ENCODE measurements around the gene WDR45B. TPM values are rescaled to one million over a fixed set of nuclear protein-coding genes. Genes with fewer than 3 reads are reported as not detected.
A peak's percentile ranks its signal among the peaks of the same experiment; 100 is the strongest.

WDR45B gene
- total RNA-seq, 4 donors from 2014 or later: 68.1 to 111 (median 83.2) TPM

DNA sequence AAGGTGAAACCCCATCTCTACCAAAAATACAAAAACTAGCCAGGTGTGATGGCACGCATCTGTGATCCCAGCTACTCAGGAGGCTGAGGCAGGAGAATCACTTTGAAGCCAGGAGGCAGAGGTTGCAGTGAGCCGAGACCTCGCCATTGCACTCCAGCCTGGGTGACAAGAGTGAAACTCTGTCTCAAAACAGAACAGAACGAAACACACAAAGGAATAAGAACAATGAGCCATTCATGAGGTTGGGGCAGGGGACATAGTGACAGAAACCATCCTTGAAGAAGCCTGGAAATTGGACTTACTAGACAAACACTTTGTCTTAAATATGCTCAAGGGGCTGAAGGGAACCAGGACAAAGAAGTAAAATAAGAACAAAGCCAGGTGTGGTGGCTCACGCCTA lies 39.4 kb downstream of the WDR45B start:
- intact Hi-C loops (cut with DNase I; ENCODE audit: low total_unique reads): no loop called here
- no peak for DNase-seq (ENCODE audit: low spot score in 2 of 2)
- TF ChIP-seq, protein P1, sequence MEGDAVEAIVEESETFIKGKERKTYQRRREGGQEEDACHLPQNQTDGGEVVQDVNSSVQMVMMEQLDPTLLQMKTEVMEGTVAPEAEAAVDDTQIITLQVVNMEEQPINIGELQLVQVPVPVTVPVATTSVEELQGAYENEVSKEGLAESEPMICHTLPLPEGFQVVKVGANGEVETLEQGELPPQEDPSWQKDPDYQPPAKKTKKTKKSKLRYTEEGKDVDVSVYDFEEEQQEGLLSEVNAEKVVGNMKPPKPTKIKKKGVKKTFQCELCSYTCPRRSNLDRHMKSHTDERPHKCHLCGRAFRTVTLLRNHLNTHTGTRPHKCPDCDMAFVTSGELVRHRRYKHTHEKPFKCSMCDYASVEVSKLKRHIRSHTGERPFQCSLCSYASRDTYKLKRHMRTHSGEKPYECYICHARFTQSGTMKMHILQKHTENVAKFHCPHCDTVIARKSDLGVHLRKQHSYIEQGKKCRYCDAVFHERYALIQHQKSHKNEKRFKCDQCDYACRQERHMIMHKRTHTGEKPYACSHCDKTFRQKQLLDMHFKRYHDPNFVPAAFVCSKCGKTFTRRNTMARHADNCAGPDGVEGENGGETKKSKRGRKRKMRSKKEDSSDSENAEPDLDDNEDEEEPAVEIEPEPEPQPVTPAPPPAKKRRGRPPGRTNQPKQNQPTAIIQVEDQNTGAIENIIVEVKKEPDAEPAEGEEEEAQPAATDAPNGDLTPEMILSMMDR (IDR thresholded peaks at IDR 0.05): no peak
- no peak for TF ChIP-seq POLR2A (IDR thresholded peaks at IDR 0.05)
- H3K4me3 ChIP-seq (ENCODE audit: low read depth, poor library complexity, severe bottlenecking): no peak overlapping the region
- WGBS, 2 donors: 66 to 70% methylated on average over 5 of the region's 5 CpGs

DNA sequence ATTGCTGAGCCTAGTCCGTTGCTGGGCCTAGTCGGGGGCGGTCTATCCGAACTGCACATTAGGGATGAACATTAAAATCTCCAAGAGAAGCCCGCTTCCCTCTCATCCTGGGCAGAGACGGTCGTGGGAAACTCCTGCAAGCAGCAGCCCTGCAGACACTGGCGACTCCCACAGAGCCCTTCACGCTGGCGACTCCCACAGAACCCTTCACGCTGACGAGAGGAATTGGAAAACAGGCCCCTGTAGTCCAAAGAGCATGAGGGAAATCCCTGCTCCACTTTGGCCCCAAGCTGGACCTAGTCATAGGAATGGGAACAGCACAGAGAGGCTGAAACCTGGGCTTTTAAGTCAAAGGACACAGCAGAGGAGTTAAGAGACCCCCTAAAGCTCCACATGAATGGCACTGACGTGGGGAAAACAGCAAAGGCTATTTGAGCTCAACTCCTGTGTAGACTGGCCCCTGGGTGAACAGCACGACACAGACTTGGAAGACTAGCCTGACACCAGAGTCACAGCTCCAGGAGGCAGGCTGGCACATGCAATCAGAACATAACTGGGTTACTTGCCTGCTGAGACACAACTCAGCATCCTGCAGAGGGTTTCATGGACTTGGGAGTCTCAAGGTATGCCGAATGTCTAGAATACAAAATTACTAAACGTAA lies 42.2 kb downstream of the WDR45B start:
- no peak overlapping the region for H3K4me3 ChIP-seq (ENCODE audit: low read depth, poor library complexity, severe bottlenecking)
- no peak for TF ChIP-seq POLR2A (IDR thresholded peaks at IDR 0.05)
- TF ChIP-seq, protein P1 (IDR thresholded peaks at IDR 0.05): no peak
- intact Hi-C loops (cut with DNase I; ENCODE audit: low total_unique reads): no loop called here
- no peak for DNase-seq (ENCODE audit: low spot score in 2 of 2)
- WGBS, 2 donors: 58 to 67% methylated on average over 16 of the region's 16 CpGs

DNA sequence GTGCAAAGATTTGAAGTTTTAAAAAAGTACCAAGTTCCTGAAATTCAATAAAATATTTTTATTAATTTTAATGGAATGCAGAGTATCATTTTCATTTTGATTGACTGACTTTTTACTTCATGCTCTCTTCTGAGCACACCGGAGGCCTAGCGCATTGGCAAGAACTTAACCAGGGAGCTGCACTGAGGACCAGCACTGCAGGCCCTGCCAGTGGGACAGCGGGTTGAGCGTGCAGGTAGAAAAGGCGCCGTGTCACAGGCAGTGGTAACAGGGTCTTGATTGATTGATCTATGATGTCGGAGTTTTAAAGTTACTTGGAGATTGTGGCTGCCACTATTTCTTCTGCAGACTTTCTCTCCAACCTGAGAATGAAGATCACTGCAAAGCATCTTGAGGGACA lies 43.7 kb downstream of the WDR45B start:
- WGBS, 2 donors: 93 to 96% methylated on average over 7 of the region's 7 CpGs
- TF ChIP-seq POLR2A (IDR thresholded peaks at IDR 0.05): no peak
- TF ChIP-seq, protein P1 (IDR thresholded peaks at IDR 0.05): no peak
- peak in 1 of 2 donors; percentile 81 for DNase-seq (ENCODE audit: low spot score in 2 of 2)
- intact Hi-C loops (cut with DNase I; ENCODE audit: low total_unique reads): no loop called here
- H3K4me3 ChIP-seq (ENCODE audit: low read depth, poor library complexity, severe bottlenecking): no peak overlapping the region

DNA sequence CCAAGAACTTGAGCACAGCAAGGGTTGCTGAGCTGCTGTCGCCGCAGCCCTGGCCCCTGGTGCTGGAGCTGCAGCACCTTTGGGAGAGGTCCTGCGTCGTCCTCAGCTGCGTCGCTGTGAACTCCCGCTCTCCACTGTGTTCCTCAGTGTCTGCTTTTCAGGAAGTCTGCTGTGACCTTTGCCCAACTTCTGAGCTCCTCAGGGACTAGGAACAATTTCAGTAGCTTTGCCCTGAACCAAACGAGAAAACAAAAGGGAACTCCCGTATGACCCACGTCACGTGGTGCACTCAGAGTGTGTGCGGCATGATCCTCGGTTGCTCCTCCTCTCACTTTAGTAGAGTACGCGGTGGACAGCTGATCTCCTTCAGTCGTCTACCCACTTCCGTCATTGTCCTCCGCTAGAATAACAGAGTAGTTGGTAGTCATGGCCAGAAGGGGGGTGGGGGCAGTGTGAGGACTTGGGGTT lies 44.2 kb downstream of the WDR45B start:
- intact Hi-C loops (cut with DNase I; ENCODE audit: low total_unique reads): no loop called here
- H3K4me3 ChIP-seq (ENCODE audit: low read depth, poor library complexity, severe bottlenecking): no peak overlapping the region
- no peak for TF ChIP-seq POLR2A (IDR thresholded peaks at IDR 0.05)
- TF ChIP-seq, protein P1 (IDR thresholded peaks at IDR 0.05): no peak
- DNase-seq (ENCODE audit: low spot score in 2 of 2): peak in 1 of 2 donors; percentile 83
- 63 to 74% methylated on average over 18 of the region's 18 CpGs for WGBS, 2 donors

DNA sequence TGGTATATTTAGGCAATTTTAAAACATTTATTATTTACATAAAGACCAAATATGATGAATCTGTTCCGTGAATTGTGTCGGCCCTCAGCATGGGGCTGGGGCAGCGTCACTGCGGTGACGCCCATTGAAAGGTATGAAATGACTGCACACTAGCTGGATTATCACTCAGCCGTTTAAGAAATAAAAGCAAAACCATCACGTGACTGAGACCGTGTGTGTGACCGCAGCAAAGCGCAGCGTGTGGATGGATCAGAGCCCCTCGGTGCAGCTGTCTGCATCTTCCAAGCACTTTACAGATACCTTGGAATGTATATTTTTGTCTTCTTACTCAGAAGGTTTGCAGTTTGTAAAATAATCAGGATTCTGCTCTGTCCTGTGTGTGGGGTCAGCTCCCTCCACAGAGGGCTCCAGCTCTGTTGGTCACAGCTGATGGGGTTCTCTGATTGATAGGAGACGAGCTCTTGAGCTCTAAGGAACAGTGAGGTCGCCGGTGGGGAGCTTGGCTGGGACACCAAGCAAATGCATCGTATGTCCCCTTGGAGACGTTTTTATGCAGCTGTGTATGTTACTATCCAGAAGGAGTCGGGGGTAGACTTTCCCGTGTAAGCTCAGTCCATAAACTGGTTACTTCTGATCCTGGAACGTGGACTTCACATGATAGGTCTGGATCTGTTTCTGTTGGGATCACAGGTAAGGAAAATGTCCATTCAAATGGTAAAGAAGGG lies 45.1 kb downstream of the WDR45B start:
- no peak overlapping the region for H3K4me3 ChIP-seq (ENCODE audit: low read depth, poor library complexity, severe bottlenecking)
- TF ChIP-seq, protein P1 (IDR thresholded peaks at IDR 0.05): no peak
- TF ChIP-seq POLR2A (IDR thresholded peaks at IDR 0.05): no peak
- 86 to 89% methylated on average over 20 of the region's 20 CpGs for WGBS, 2 donors
- intact Hi-C loops (cut with DNase I; ENCODE audit: low total_unique reads): no loop called here
- no peak for DNase-seq (ENCODE audit: low spot score in 2 of 2)
